NOMO-1 (cell line): ENCODE measurements around the gene IL2RG.
A peak's percentile ranks its signal among the peaks of the same experiment; 100 is the strongest.

ENCODE experiments used
- DNase-seq, 2 experiments: peaks; one replicate each; lab custom pipeline; 2025; ENCODE audit not compliant: unreplicated experiment in 2 of 2; lab: John Stamatoyannopoulos, UW

The IL2RG gene

DNA sequence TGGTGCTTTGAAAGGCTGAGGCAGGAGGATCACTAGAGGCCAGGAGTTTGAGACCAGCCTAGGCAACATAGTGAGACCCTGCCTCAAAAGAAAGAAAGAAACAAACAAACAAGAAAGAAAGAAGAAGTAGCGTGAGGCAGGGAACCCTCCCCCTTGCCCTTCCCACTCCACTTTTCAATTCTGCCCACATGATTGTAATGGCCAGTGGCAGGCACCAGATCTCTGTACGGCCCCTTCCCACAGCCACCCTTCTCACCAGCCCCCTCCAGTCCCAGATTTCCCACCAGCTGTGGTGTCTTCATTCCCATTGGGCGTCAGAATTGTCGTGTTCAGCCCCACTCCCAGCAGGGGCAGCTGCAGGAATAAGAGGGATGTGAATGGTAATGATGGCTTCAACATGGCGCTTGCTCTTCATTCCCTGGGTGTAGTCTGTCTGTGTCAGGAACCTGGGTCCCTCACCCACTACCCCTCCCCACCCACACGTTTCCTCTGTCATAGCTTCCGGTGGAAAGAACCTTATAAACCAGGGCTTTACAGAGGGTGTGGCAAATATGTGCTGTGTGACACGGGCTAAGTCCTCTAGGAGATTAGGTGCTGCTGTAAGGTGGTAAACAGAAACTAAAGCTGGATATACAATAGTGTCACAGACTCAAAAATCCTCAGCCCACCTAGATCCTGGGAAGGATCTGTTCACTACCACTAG lies at the start of gene IL2RG:
IL2RG (minus strand) TSS at position 437 of the 703 bp plus-strand sequence; CDS start at position 399, 38 bp downstream.
- no peak for DNase-seq

DNA sequence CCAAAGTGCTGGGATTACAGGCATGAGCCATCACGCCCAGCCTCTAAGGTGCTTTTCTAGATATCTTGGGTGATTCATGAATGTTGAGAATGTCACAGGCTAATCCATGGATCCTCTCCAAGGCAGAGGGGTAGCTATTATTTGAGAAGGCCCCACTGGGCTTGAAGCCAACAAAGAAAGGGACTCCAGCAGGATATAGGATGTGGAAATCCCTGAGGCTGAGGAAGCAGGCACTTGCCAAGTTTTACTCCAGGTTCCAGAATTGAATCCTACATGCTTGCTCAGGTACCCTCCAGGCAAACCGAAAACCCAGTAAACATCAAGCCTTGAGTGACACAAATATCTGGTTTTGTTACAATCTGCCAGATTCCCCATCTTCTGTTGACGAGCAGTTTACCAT lies 49.1 kb upstream of the IL2RG start:
- DNase-seq = no peak

DNA sequence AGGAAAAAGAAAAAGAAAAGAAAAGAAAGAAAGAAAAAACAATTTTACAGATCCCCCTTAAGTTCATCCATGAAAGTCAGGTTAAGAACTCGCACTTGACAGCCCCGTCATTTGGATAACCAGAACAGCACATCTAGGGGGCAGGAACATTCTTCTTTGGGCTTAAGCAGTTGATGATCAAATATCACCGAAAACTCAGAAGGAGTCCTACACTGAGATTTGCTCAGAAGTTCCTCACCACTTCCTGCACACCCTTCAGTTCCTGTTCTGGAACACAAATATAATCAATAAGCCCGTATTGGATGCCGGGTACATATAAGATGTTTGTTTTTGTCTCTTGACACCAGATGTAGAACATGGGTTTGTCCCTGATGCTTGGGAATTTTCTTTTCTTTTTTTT lies 48.0 kb upstream of the IL2RG start:
- DNase-seq = no peak

DNA sequence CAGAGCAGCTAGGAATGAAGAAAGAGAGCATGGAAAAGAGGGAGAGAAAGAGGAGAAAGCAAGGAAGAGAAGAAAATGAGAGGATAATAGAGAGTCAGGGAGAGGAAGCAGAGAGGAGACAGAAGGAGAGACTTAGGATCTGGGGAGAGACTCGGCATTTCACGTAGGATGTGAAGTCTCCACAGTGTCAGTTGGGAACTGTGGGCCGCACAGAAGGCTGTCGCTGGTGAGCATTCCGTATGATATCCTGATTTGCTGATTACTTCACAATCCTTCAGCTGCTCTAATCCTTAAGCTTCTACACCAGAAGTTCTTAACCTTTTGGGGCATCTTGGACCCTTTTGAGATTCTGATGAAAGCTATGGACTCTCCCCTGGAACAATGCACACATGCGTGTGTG lies 47.2 kb upstream of the IL2RG start:
- no peak for DNase-seq

DNA sequence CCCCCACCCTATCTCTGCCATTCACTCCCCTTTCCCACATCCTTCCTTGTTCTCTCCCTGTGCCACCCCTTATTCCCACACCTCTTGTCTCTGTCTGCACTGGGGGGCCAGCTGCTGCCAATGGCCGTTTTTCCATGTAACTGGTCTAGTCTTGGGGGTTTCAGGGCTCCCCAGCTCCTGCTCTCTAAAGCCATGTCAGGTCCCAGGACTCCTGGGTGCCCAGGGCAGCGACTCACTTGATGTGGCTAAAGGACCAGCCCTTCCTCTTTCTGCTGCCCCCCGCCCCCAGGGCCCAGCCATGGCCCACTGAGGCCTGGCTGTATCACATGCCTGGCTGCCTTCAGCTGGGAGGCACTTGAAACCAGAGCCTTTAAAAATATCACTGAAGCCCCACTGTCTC lies 43.3 kb upstream of the IL2RG start:
- no peak for DNase-seq

DNA sequence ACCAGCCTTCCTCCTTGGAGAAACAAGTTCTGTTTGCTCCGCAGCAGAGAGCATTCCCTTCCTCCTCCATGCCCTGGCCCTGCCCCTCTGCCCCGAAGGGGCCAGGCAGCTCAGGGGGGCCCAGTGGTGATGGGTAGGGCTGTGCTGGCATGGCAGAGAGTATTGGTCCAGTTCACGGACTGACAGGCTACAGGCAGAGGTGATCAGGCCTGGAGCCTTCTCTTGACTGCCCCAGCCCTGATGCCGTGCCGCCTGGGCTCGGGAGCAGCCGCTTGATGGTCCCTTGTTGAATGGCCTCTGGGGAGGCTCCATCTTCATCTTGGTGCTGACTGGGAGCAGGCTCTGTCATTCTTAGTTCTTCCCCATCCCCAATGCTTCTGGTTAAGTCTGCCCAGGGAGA lies 42.8 kb upstream of the IL2RG start:
- DNase-seq = no peak

DNA sequence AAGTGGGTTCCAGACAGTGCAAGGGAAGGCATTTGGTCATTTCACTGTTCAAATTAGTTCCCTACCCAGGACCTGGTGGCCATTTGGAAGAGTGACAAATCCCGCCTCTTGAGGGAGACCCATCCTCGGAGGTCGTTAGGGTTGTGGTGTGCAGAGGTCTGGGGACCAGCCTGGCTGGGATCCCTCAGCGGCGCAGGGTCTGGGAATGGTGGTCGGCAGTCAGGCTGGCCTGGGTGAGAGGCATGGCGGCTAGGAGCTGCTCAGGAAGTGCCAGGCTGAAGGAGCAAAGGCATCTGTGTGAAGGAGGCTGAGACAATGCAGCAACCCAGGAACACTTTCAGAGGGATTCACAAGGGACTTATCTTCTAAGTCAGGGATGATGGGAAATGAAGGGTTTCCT lies 40.0 kb upstream of the IL2RG start:
- no peak for DNase-seq

DNA sequence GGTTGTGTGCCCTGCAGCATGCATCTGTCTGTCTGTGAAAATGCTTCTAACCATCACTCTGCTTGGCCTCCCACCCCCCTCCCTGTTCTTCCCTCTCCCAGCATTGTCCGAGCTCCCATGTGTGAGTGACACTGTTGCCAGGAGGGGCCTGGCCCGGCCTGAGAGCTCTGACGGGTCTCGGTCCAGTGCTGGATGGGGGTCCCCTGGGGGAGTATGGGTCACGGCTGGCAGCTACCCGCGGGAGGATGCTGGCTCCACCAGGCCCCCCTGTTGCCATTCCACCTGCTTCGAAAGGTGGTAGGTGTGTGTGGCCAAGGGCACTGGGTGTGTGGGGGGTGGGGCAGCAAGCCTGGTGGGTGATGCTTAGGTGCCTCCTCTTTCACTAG lies 36.9 kb upstream of the IL2RG start:
- no peak for DNase-seq

DNA sequence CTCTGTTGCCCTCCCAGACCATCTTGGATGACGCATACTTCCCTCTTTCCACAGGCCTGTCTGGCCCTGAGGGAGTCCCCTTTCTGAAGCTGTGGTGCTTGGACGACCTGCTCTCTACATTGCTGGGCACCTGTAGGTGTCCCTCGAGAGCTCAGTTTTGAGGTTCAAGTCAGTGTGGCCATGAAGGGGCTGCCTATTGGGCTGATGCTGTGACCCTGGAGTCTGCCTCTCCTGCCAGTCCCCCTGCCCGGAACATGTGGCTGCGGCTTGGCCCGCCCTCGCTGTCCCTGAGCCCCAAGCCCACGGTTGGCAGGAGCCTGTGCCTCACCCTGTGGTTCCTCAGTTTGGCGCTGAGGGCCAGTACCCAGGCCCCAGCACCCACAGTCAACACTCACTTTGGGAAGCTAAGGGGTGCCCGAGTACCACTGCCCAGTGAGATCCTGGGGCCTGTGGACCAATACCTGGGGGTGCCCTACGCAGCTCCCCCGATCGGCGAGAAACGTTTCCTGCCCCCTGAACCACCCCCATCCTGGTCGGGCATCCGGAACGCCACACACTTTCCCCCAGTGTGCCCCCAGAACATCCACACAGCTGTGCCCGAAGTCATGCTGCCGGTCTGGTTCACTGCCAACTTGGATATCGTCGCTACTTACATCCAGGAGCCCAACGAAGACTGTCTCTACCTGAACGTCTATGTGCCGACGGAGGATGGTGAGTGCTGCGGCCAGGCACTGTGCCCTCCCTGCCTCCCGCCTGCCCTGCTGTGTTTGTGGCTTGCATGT lies 36.3 kb upstream of the IL2RG start:
- peak in 1 of 2 experiments; percentile 7 for DNase-seq

DNA sequence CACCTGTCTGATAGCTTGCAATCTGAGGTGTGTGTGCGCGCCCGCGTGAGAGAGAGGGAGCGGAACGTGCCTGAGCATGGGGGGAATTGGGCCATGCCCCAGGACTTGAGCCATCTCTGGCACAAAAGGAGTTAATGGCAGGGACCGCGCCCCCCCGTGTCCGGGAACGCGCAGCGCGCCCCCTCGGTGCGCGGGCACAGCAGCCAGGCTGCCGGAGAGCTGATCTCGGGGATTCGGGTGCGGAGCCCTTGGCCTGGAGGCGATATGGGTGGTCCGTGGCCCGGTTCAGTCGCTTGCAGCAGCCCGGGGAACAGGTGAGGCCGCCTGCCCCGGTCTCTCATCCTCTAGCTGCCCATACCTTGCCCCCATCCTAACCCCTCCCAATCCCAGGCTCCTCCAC lies 33.3 kb upstream of the IL2RG start, which contains the start of gene NLGN3:
NLGN3 (plus strand) TSS at position 191 of the 400 bp plus-strand sequence. CDS start 2,909 bp downstream, outside the sequence.
- DNase-seq = no peak

DNA sequence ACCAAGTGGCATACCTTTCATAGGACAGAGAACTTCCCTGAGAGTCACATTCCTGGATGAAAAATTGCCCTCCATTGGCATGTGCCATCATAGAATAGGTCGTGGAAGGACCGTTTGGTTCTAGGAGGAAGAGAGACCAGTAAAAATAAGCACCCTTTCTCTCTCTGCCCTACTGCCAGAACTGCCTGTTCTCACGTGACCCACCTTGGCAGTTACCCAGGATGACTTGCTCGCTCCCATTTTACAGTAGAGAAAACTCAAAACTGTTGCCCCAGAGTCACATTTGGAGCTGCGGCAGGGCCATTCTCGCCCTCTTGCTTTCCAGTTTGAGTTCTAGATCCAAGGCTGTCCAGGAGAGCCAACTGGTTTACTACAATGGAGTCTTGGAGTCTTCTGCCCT lies 32.1 kb upstream of the IL2RG start:
- no peak for DNase-seq

DNA sequence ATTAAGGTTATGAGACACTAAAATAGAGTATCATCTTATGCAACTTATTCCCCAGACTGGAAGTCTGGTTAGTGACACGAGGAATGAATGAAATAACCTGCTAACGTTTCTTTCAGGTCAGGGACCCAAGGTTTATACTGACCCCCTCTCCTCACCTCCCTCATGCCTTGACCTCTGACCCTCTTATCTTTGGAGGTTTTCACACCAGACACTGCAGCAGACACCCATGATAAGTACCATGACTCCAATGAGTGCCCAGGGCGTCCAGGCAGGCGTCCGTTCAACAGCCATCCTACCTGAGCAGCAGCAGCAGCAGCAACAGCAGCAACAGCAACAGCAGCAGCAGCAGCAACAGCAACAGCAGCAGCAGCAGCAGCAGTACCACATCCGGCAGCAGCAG lies 29.1 kb upstream of the IL2RG start:
- DNase-seq = no peak

DNA sequence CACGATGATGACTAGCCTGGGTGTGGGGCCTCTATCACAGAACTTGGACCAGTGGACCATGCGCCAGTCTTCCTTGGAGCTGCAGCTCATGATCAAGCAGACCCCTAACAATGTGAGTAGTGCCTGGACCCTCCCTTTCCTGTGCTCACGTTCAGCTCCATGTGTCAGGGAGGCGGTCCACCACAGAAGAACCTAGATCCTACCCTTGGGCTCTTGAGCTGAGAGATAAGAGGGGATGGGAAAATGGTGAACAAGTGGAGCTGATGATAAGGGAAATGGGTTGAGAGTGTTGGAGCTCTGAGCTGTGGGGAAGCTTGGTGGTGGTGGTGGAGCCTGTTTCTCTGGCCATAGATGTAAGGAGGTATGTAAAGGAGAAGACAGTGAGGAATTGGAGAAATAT lies 20.1 kb upstream of the IL2RG start:
- DNase-seq = no peak

DNA sequence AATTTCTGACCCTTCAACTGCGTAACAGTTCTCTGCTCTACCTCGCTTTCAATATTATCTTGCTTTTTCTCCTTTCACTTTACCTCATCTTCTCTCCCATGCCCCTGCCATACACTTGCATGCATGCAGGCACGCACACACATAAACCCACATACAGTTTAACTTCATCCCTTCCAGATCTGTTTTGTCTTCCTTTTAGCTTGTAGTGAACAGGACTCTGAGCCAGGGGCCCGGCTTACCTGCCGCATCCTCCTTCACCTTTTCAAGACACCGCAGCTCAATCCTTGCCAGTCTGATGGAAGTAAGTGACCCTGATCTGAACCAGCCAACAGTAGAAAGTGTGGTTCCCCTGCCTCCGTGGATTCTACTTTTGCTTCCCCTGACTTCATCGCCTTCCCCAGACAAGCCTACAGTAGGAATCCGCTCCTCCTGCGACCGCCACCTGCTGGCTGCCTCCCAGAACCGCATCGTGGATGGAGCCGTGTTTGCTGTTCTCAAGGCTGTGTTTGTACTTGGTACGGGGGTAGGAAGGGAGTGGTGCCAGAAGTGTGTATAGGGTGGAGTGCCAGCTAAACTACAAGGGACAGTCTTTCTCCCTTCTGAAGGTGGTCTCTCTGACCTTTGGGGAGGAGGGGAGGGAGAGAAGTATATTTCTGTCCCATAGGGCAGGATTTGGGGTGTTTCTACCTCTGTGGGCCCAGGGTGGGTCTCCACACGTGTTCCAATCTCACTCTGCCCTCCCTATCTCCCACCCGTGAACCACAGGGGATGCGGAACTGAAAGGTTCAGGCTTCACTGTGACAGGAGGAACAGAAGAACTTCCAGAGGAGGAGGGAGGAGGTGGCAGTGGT lies 17.8 kb upstream of the IL2RG start:
- peak; percentile 43 to 47 for DNase-seq

DNA sequence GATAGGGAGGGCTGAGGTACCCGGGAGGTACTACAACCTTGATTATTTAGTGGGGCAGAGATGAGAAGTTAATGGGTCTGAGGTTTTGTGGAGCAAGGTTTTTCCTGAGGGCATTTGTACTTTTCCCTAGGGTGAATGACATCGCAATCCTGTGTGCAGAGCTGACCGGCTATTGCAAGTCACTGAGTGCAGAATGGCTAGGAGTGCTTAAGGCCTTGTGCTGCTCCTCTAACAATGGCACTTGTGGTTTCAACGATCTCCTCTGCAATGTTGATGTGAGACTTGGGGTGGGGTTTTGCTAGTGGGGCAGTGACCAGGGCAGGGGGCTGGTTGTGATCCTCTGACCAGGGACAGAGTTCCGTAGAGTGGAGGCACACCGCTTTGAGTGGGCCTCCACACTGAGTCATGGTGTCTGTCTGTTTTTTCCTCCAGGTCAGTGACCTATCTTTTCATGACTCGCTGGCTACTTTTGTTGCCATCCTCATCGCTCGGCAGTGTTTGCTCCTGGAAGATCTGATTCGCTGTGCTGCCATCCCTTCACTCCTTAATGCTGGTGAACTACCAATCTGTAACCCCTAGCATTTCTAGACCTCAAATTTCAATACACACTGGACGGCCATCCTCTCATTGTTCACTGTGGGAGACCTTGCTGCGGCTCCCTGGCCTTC lies 16.9 kb upstream of the IL2RG start:
- DNase-seq = no peak

DNA sequence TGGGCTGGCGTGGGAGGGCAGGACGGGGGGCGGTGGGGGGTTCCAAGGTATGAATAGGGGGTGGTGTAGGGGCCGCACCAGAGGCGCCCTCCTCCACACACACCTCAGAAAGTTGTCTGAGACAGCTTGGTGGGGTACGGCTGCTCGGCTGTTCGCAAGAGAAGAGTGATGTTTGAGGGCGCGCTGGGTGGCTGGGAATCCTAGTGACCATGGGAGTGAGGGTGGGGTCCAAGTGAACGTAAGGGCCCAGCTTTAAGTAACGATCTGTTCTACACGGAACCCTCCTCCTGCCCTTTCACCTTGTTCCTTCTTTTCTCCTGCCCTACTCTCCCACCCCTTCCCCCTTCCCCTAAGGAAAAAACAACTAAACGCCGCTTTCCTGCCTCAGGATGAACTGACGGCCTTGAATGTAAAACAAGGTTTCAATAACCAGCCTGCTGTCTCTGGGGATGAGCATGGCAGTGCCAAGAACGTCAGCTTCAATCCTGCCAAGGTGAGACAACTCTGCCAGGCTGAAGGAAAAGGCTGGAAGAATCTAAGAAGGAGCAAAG lies 7.7 kb upstream of the IL2RG start:
- no peak for DNase-seq

DNA sequence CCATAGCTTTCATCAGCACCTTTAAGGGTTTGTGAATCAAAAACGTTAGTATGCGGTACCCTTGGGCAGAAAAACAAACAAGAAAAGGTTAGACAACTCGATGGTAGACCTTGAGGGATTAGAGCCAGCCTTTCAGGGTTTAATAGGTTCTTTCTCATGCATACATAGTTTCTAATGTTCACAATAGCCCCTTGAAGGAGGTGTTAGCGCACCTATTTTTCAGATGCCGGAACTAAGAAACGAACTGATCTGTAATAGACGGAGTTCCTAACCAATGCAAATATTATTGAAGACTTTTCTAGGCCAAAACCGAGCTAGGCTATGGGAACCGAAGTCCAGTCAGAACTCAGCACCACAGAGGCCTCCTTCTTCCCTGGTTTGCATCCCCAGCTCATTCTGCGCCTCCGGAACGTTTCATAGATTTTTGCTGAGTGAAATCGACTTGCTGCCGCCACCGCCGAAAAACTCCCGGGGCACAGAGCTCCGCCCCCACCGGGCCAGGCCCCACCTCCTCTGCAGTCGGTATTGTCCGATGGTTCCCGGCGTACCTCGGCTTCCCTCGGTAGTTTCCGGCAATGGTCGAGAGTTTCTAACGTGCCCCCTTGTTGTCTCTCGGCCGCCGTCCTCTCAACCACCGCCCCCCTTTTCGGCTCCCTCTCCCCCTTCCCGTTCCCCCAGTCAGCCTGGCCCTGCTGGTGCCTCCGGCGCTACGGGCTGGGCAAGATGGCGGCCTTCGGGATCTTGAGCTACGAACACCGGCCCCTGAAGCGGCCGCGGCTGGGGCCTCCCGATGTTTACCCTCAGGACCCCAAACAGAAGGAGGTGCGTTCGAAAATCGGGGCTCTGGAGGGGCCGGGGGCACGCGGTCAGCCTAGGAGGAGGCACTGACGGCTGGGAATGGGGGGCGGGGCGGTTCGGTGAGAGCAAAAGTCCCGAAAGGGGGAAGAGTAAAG lies 6.9 kb upstream of the IL2RG start, which contains the start of gene MED12:
MED12 (plus strand) TSS at position 565 of the 953 bp plus-strand sequence; CDS start at position 724, 159 bp downstream.
- DNase-seq = peak; percentile 52 to 73

DNA sequence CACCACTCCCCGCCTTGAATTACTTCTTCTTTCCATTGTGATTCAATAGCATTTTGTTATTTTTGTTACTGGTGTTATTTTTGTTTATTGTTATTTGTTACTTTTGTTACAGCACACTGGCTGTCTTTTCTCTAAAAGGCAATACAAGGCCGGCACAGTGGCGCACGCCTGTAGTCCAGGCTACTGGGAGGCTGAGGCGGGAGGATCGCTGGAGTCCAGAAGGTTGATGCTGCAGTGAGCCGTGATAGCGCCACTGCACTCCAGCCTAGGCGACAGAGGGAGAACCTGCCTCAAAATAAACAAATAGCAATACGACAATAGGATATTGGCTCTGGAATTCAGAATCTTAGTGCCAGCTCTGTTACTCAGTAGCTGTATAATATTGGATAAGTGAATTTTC lies 6.0 kb upstream of the IL2RG start:
- DNase-seq = no peak

DNA sequence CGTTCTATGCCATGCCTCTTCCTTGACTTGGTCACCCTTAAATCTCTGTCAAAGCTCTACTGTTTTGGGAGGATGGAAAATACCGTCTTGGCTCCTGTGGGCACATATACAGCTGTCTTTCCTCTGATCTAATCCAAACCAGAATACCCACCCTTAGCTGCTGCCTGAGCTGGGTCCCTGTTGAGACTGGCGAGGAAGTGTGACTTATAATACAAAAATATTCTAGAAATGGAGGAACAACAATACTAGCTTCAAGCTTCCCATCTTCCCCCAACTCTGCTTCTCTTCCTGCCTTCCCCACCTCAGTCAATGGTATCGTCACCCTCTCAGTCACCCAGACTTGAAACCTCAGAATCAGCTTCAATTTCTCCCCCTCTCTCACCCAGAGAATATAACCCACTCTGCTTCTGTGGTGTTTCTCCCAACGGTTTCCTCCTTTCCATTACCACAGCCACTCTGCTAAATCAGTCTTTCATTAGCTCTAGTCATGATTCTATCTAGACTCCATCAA lies 599 bp upstream of the IL2RG start:
- DNase-seq = no peak
